ENCODE measurements around the gene GSE1.

DNA sequence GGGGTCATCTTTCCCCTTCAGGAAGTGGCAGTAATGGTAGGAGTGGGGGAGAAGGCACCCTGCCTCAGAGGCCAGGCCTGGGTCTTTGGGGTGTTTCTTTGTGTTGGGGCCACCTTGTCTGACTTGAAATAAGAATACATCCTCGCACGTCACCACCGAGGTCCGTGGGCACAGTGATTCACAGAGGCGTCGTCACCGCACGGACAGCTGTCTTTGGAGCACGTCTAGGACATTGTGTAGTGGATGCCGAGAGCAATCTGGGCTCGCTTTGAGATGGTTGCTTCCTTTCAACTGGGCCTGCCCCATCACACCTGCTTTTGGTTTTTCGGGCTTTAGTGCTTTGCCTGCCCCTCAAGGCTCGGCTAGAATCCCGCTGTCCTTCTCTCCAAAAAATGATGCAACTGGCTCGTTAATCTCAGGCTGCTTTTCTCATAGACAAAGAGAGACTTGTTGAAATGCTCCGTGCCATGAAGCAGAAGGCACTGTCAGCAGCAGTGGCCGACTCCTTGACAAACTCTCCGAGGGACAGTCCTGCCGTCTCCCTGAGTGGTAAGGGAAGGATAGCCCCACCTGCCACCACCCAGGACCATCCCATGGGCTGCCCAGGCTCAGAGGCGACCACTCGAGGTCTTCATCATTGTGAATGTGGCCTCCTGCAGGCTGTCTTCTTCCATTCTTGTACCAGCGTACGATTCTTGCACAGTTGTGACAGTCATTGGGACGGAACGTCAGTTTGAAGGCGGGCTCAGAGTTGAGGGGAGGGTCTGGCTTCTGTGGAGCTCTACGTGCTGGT is 51.7 kb downstream of the GSE1 start:
- TF ChIP-seq, protein P1, sequence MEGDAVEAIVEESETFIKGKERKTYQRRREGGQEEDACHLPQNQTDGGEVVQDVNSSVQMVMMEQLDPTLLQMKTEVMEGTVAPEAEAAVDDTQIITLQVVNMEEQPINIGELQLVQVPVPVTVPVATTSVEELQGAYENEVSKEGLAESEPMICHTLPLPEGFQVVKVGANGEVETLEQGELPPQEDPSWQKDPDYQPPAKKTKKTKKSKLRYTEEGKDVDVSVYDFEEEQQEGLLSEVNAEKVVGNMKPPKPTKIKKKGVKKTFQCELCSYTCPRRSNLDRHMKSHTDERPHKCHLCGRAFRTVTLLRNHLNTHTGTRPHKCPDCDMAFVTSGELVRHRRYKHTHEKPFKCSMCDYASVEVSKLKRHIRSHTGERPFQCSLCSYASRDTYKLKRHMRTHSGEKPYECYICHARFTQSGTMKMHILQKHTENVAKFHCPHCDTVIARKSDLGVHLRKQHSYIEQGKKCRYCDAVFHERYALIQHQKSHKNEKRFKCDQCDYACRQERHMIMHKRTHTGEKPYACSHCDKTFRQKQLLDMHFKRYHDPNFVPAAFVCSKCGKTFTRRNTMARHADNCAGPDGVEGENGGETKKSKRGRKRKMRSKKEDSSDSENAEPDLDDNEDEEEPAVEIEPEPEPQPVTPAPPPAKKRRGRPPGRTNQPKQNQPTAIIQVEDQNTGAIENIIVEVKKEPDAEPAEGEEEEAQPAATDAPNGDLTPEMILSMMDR (IDR thresholded peaks at IDR 0.05): no peak
- TF ChIP-seq POLR2A (IDR thresholded peaks at IDR 0.05): no peak

Measured in testis (tissue), 2 donors.